Stimulated activated naive CD4-positive, alpha-beta T cell (primary cell): Measurements from ENCODE around the gene TYW1B.
"Not testable (repeated sequence)": the region's sequence is repeated elsewhere in the genome, so short reads cannot be mapped to it uniquely, and the experiment has no call there.

Experiments used
- DNase-seq, 6 experiments: peaks; one replicate each; lab custom pipeline; 2025; lab: John Stamatoyannopoulos, UW

The TYW1B gene

DNA sequence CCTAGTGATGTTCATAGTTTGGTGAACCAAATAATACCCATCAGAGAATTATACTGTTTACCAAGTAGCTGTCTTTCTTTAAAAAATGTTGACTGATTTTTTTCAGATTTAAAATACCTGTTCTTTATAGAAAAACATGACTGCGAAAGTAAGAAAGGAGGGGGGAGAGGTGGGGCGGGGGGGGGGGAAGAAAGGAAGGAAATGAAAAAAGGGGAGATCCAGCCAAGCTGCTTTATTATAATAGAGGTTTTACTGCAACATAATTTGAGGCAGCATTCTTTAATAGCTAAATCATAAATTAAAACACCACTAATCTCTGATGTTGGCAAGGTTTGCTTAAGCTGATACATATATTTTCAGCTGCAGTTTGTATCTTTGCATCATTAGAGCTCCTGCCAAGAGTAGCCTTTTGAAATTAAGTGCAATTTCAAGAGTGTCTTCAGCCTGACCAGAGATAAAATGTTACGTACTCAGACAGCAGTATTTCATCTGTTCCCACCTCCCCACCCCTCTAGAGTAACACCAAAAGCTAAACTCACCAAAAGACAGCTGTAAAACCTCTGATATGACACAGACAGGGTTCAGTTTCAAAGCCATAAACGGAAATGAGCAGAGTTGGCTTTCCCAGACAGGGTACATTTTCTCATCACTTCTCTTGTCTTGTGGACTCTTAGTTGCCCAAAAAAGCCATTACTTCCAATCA is 202.1 kb downstream of the TYW1B start:
- not testable (repeated sequence) for DNase-seq

DNA sequence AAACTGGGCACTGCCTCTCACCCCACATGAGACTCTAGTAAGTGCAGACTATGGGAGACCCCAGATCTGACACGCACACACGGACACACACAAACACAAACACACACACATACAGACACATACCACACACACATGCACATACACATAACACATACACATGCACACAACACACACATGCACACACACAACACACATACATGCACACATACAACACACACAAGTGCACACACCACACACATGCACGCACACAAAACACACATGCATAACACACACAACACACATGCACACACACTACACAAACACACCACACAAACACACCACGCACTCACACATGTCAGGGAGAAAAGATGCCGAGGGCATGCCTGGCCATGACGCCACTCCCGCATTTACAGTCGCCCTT is 205.5 kb downstream of the TYW1B start:
- DNase-seq, result no peak

- not testable (repeated sequence) for DNase-seq
These were observed 206.2 kb downstream of the TYW1B start for GRCh38 chr7:72621761-72622187.

GRCh38 chr7:72620923-72621322 is 207.1 kb downstream of the TYW1B start:
- DNase-seq, result not testable (repeated sequence)

- not testable (repeated sequence) for DNase-seq
These were observed 209.4 kb downstream of the TYW1B start for GRCh38 chr7:72618435-72619180.

GRCh38 chr7:72609761-72610160 is 218.2 kb downstream of the TYW1B start:
- not testable (repeated sequence) for DNase-seq

GRCh38 chr7:72607988-72608387 is 220.0 kb downstream of the TYW1B start:
- not testable (repeated sequence) for DNase-seq

DNA sequence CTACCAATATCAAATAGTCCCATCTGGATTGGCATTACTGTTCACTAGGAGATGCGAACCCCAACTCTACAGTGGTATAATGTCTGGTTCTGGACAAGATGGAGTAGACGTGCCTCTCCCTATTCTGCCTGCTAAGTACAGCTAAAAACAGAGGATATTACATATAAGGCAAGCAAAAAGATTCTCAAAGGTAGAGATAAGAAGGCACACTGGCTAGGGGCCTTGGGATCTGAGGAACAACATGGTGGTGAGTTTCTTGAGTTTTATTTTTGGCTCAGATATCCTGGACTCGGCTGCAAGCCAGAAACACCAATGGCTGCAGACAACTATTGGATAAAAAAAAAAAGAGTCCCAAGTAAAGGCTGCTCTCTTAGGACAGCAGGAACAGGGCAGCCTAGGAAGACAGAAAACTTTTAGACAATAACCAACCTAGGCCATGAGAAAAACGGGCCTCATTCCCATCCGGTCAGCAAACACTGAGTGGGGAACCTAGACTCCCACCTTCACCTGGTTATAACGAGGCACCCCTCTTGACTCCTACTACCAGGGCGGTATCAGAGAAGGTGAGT is 222.1 kb downstream of the TYW1B start:
- DNase-seq, result not testable (repeated sequence)

- DNase-seq, result not testable (repeated sequence)
These were observed 223.0 kb downstream of the TYW1B start for GRCh38 chr7:72604771-72605611.

GRCh38 chr7:72603476-72603875 is 224.5 kb downstream of the TYW1B start:
- DNase-seq, result not testable (repeated sequence)

GRCh38 chr7:72603073-72603472 is 224.9 kb downstream of the TYW1B start:
- DNase-seq, result no peak

DNA sequence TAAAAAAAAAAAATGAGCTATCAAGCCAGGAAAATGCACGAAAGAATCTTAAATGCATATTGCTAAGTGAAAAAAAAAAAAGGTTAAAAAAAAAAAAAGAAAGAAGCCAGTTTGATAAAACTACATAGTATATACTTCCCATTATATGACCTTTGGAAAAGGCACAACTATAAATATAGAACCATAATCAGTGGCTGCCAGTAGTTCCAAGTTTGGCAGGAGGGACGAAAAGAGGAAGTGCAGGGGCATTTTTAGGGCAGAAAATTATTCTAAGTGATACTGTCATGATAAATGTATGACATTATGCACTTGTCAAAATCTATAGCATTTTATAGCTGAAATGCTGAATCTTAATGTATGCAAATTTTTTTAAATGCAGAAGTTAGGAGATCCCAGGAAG is 226.3 kb downstream of the TYW1B start:
- not testable (repeated sequence) for DNase-seq

DNA sequence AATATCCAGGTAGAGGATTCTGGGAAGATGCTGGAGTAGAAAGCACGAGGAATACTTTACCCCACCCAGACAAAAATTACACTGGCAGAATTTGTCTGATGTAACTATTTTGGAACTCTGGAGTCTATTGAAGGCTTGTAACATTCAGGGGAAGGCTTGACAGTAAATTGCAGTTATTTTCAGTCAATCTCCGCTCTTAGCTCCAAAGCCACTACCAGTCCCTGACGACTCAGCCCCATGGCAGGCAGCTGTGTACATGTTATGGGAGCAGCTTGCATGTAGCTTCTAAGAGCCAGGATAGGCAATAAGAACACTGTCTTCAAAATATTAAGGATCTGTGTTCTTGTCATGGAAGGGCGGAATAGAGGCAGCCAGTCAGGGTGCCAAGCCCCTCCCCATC is 238.0 kb downstream of the TYW1B start:
- DNase-seq, result not testable (repeated sequence)

- DNase-seq, result not testable (repeated sequence)
These were observed 240.7 kb downstream of the TYW1B start for GRCh38 chr7:72587267-72587666.

DNA sequence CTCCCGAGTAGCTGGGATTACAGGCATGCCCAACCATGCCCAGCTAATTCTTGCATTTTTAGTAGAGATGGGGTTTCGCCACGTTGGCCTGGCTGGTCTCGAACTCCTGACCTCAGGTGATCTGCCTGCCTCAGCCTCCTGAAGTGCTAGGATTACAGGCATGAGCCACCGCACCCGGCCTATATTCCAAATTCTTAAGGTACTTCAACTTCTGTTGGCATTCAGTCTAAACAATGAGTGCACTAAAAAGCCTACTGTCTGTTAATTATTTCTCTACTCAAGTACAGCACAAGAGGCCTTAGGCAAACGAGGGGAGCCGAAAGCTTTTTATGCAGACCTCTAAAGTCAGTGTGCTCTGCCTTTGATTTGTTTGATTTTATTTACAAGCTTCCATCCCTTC is 243.4 kb downstream of the TYW1B start:
- DNase-seq, result not testable (repeated sequence)

DNA sequence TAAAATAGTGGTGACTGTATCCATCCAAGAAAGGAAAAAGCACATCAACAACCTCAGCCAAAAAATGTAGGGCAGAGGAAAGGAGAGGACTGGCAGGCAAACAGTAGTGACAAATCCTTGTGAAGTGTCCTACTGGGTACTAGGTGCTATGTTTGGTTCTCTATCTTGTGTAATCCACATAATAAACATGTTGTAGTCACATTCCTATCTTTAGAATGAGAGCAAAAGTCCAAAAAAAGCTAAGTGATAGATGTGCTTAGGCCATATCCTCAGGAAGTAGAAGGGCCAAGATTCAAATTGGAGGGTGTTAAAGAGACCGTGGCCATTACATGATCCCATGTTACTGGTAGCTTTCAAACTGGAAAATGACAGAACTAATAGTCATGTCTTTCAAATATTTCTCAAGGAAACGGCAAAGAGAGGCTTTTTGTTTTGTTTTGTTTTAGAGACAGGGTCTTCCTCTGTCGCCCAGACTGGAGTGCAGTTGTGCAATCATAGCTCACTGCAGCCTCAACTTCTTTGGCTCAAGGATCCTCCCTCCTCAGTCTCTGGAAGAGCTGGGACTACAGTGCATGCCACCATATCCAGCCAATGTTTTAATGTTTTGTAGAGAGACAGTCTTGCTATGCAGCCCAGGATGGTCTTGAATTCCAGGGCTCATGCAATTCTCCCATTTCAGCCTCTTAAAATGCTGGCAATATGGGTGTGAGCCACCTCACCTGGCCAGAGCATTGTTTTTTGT is 244.2 kb downstream of the TYW1B start:
- not testable (repeated sequence) for DNase-seq

GRCh38 chr7:72580142-72580770 is 247.7 kb downstream of the TYW1B start:
- DNase-seq, result not testable (repeated sequence)

- no peak for DNase-seq
These were observed 250.9 kb downstream of the TYW1B start for GRCh38 chr7:72577107-72577506.

DNA sequence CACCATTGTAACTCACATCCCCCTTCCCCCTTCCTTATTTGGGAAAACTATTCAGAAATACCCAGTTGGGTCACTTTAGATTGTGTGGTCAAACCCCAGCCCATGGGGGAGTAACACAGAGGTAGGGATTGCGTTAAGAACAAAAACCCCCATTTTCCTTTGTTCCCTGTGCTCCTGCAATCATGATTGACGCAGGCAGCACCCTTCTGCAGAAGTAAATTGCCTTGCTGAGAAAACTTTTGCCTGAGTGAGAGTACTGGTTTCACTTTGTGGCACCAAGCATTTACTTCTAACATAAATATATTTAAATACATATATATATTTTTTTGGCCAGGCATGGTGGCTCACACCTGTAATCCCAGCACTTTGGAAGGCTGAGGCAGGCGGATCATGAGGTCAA is 266.0 kb downstream of the TYW1B start:
- not testable (repeated sequence) for DNase-seq

DNA sequence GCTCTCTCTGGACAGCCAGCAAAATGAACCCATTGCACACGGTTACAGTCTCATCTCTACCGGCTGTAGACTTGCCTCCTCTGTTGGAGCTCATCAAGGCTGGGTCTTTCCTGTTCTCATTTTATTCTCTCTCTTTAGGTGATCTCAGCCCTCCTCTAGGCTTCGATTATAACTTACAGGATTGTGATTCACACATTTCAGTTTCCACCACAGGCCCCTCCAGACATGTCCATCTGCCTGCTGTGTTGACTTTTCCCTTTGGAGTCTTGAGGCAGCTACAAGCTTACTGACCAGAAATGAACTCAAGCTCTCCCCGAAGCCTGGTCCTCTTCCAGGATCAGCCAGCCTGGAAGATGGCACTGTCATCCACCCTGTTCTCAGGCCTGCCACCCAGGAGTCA is 268.5 kb downstream of the TYW1B start:
- not testable (repeated sequence) for DNase-seq

DNA sequence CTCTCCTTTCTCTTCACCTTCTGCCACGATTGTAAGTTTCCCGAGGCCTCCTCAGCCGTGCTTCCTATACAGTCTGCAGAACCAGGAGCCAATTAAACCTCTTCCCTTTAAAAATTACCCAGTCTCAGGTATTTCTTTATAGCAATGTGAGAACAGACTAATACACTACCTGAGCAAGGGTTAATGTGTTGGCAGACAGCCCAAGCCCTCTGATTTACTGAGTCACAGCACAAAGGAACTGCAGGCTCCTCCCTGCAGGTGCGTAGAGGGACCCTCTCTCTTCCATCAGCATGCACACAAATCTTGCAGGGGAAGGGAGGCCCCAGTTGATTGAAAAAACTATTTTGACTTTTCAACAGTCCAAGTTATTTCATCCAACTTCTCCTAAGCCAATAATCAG is 271.3 kb downstream of the TYW1B start:
- not testable (repeated sequence) for DNase-seq
